HPDE6-E6E7 (cell line): ENCODE results near the gene DAP3.

Experiments used
- DNase-seq: peaks from one replicate; pipeline ENCODE4 v3.0.0; 2011; ENCODE audit warnings: missing footprints; ENCODE audit errors: extremely low spot score

Gene DAP3

DNA sequence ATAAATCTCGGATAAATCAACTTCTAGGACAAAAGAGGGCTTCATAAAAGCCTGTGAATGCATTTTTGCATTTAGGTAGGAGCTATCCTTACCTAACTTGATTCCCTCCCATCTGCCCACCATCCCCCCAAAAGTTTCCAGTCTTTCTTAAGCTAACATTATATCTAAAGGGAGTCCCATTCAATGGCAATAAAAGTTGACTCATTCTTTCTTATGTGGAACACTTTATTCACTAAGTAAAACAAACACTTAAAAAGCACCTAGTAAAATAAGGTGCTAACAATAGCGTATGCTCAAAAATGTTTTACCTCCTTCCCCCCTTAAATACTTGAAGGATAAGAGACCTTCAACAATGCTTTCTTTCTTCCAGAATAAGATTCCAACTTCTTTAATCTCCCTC, 84.3 kb downstream of the DAP3 start:
- DNase-seq: no peak

DNA sequence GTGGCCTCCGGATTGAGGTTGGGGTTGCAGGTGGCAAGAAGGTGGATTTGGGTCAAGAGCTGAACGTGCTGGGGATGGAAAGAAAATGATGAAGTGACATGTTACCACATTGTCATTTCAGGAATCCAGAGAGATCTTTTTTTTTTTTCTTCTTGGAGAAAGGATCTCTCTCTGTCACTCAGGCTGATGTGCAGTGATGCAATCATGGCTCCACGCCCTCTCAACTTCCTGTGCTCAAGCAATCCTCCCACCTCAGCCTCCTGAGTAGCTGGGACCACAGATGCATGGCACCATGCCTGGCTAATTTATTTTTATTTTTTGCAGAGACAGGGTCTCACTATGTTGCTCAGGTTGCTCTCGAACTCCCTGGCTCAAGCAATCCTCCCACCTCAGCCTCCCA, 87.5 kb downstream of the DAP3 start:
- no peak for DNase-seq

DNA sequence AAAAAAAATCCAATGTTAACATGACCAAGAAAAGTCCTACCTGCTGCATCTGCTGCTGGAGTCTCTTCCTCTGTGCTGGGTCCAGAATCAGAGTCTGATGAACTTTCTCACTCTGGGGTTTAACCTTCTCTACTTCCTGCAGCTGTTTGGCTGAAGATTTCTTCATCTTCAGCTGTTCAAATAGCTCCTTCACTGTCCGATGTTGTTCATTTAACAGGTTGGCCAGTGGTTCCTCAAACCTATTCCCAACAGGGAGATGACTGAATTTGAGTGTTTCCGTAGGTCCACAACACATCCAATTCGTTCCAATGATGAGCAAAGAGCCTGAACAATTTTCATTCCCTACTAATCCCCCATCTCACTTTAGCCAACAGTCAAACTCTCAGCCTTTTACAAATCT, 88.7 kb downstream of the DAP3 start:
- no peak for DNase-seq
